HG03103 (cell line): ENCODE results near the gene SYP.

ENCODE experiments used
- ATAC-seq: cut with Tn5 transposase; IDR thresholded peaks from one replicate; pipeline ENCODE4 v1.9.1; 2021; ENCODE audit warnings: low read depth; ENCODE audit not compliant: unreplicated experiment

The SYP gene

DNA sequence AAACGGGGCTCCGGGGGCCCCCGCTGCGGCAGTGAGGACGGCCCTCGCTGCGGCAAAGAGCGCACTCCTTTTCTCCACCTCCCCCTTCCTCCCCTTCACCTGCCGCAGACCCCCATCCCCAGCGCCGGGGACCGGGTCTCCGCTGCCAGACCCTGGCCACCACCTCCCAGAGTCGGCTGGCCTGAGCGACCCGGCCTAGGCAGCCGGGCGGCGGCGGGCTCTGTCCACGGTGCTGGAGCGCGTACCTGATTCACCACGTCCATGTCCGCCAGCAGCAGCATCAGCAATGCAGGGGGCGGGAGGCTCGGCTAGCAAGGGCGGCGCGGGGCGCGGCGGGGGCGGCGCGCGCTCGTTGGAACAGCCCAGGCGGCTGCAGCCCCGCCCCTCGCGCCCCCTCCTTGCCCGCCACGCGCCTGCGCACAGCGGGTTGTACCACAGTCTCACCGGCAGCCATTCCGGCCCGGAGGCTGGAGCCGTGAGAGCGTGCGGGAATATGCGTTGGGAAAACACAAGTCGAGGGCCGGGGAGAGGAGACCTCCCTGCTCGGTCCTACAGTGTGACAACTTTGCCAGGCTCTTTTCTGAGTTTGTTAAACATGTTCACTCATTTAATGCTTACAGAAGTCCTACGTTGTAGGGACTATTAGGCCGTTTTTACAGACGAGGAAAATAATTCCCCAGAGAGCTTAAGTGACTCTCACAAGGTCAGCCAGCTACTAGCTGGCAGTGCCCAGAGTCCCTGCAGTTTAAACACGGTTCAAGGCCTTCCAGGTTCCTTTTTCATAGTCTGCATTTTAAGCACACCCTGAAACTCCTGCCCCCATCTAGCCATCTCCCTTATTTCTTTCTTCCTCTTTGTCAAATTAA is at the start of gene SYP:
Gene SYP (minus strand): TSS at position 288 of the 866 bp plus-strand sequence. CDS start 7 bp downstream, at position 281.
- peak; percentile 96 for ATAC-seq

DNA sequence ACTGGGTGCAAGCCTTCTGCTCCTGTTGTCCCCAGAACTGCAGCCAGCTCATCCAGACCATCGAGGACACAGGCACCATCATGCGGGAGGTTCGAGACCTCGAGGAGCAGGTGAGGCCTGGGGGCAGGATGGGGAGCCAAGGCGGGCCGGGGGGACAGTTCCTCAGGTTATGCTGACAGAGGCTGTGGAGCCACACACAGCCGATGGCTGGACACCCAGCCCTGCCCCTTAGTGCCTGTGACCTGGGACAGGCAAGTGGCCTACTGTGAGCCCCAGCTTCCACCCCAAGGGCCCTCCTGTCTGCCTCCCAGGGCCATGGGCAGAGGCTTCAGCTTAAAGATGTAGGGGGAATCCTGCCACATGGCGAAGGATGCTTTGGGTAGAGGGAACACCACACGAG is 49.6 kb upstream of the SYP start:
- no peak for ATAC-seq

GRCh38 chrX:49249071-49249470 is 49.1 kb upstream of the SYP start:
- ATAC-seq, result no peak

GRCh38 chrX:49247916-49248811 is 48.2 kb upstream of the SYP start:
- no peak for ATAC-seq

DNA sequence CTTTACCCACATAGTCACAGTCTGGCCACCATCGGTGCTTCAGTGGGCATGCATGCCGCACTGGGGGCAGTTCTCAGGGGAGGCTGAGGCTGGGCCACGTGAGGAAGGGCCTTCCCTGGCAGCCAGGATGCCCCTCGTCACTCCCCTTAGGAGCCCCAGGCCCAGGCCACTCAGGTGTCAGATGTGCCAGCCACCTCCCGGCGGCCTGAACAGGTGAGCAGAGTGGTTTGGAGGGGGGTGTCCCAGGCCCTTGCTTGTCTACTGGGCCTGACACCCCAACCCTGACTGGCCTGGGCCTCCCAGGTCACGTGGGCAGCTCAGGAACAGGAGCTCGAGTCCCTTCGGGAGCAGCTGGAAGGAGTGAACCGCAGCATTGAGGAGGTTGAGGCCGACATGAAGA is 47.4 kb upstream of the SYP start:
- no peak for ATAC-seq

GRCh38 chrX:49246541-49246940 is 46.5 kb upstream of the SYP start:
- ATAC-seq, result no peak

- no peak for ATAC-seq
These were observed 44.2 kb upstream of the SYP start for GRCh38 chrX:49244207-49244606.

DNA sequence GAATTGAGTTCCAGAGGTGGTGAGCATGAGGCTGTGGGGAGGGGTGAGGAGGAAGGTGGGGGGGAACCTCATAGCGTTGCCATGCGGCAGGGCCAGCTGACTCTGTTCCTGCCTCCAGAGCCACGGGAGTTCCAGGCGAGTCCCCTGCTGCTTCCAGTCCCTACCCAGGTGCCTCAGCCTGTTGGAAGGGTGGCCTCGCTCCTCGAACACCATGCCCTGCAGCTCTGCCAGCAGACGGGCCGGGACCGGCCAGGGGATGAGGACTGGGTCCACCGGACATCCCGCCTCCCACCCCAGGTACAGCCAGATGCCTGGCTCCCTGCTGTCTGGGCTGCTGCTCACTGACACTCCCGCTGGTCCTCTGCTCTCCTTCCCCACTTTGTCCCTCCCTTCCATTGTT is 43.2 kb upstream of the SYP start:
- no peak for ATAC-seq

DNA sequence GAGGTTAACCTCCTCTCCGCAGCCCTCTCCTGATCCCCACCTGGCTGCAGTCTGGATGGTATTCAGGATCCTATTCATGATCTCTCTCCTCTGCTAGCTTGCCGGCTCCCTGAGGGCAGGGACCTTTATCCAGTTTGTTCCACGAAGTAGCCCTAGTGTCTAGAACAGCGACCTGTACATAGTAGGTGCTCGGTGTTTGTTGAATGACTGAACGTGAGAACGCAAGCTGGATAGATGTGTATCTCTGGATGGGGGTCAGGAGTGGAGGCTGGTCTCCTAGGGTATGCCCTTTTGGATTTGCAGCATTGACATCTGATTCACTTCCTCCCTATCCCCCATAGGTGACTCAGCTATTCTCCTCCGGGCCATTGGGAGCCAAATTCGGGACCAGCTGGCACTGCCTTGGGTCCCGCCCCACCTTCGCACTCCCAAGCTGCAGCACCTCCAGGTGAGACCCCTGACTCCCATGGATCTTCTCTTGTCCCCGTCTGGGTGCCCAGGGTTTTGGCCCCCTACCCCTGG is 42.6 kb upstream of the SYP start:
- no peak for ATAC-seq

DNA sequence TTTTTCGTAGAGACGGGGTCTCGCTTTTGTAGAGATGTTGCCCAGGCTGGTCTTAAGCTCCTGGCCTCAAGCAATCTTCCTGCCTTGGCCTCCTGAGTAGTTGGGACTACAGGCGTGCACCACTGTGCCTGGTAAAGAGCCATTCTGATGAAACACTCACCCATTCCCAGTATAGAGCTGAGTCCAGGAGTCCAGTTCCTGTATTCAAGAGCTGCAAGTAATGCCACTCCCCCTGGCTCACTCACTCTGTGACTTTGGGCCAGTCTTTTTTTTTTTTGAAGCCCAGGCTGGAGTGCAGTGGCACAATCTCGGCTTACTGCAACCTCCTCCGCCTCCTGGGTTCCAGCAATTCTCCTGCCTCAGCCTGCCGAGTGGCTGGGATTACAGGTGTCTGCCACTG is 38.7 kb upstream of the SYP start:
- ATAC-seq, result no peak

- no peak for ATAC-seq
These were observed 37.1 kb upstream of the SYP start for GRCh38 chrX:49237060-49237459.

DNA sequence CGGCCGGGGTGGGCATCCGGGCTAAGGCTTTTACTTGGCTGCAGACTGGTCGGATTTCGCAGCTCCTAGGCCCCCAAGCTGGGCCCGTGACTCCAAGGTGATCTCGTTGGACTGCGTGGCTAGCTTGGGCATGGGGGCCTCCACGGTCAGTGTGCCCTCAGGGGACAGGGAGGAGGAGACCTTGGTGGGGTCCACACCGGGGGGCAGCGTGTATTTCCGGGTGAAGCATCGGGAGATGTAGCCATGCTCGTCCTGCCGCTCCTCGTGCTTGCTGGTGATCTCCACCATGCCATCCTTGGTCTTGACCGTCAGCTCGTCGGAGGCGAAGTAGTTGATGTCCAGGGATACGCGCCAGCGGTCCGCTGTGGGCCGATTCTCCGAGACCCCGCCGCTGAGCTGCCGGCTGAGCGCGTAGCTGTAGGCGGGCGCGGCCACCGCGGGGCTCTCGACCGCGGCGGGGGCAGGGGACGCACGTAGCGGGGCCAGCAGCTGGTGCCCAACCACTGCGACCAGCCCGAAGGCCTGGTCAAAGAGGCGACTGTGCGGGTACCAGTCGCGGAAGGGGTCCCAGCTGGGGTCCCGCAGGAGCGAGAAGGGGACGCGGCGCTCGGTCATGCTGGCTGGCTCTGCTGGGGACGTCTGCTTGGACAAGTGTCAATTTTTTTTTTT is 34.0 kb upstream of the SYP start:
- ATAC-seq, result no peak

- no peak for ATAC-seq
These were observed 33.2 kb upstream of the SYP start, which contains the start of gene CACNA1F for GRCh38 chrX:49233176-49233575. Gene CACNA1F, minus strand, starts transcription at chrX:49233340. Its CDS starts 31 bp downstream, at chrX:49233309.

- no peak for ATAC-seq
These were observed 32.5 kb upstream of the SYP start for GRCh38 chrX:49232525-49232924.

- no peak for ATAC-seq
These were observed 31.5 kb upstream of the SYP start for GRCh38 chrX:49231333-49232000.

DNA sequence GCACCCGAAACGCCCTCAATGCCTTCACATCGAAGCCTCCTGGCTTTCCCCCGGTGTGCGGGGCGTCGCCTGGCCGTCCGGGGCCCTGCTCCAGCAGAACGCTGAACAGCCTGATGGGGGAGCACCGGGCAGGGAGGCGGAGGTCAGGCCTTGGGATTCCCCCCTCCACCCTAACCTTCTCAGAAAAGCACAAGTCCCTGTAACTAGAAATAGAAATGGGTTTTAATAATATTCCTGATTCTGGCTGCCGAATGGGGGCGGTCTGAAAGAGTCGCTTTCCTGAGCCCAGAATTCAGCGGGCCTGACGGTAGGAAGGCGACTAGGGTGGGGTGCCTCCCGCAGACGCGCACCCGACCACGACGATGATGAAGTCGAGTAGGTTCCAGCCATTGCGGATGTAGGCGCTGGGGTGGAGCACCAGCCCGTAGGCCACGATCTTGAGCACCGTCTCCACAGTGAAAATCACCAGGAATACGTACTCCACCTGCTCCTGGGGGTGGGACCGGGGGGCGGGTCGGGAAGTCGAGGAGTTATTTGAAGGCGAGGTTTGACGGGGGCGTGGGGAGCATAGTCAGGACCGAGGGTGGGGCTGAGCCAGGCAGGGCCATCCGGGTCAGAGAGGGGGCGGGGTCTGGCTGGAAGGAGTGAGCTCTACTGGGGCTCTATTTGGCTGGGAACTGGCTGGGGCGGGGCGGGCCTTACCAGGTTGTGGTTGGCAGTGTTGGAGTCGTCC is 30.7 kb upstream of the SYP start:
- no peak for ATAC-seq

DNA sequence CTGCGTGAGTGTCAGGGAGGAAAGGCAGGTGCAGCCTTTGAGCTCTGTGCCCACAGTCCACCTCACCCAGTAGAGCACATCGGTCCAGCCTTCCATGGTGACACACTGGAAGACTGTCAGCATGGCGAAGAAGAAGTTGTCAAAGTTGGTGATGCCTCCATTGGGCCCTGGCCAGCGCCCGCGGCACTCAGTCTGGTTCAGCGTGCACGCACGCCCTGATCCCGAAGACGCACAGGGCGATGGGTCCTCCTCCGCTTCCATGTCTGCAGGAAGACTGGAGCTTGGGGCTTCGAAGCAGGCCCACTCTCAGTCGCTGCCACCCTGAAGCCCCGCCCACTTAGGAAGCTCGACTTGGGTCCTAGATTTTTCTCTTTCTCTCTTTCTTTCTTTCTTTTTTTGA is 28.2 kb upstream of the SYP start:
- ATAC-seq, result no peak

DNA sequence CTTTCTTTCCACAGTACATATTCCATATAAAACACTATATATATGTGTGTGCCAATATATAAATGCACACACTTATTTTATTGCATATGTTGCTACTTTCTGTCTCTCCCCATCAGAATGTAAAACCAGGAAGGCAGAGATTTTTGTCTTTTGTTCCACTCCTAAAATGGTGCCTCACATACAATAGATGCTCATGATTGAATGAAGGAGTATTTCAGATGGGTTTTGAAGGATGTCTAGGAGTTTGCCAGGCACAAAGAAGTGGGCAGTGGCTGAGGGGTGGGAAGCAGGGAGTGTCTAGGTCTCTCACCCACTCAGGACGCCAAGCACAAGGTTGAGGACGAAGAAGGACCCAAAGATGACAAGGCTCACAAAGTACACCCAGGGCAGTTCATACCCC is 27.7 kb upstream of the SYP start:
- ATAC-seq, result no peak

- ATAC-seq, result no peak
These were observed 27.0 kb upstream of the SYP start for GRCh38 chrX:49226946-49227345.

DNA sequence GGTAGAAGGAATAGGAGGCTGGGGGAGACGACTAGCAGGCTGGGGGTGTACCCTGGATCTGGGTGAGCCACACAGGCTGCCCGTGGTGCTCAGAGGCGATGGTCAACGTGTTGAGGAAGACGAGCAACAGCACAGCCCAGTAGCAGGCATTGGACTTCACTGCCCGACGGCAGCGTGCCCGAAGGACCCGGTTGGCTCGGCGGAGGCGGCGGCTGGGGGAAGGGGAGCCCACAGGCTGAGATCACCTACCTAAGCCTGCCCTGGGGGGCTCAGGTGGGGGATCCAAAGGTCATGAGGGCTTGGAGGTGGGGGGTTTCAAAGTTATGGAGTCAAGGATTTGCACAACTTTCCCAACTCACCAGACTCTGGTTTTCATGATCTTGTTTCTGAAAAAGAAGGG is 25.9 kb upstream of the SYP start:
- ATAC-seq, result no peak
